Peyer's patch (tissue), 4 donors: ENCODE results near the gene RAD50. TPM values are rescaled to one million over a fixed set of nuclear protein-coding genes. Genes with fewer than 3 reads are reported as not detected.
"Not testable (repeated sequence)": the region's sequence is repeated elsewhere in the genome, so short reads cannot be mapped to it uniquely, and the experiment has no call there.

Source experiments
- DNase-seq, 3 donors: peaks; one replicate each; pipeline ENCODE4 v3.0.0-alpha.2; 2017 to 2019
- H3K27ac ChIP-seq, 4 donors: fragments of 200-600 bp; sonication (generic); one replicate each; pipeline ENCODE4 v1.5.1; 2016 to 2019
- H3K27me3 ChIP-seq, 2 donors: fragments of 200-600 bp; sonication (generic); one replicate each; pipeline ENCODE4 v1.5.1; 2019
- H3K36me3 ChIP-seq, 3 donors: fragments of 200-600 bp; sonication (generic); one replicate each; pipeline ENCODE4 v1.5.1; 2016 to 2019
- H3K4me1 ChIP-seq, 4 donors: fragments of 200-600 bp; sonication (generic); one replicate each; pipeline ENCODE4 v1.5.1; 2016 to 2019
- H3K4me3 ChIP-seq, 4 donors: fragments of 200-600 bp; sonication (generic); 1 replicate in 3 of 4; 2 replicates in 1 of 4; pipeline ENCODE4 v1.5.1; 2016 to 2019; ENCODE audit warnings: mild to moderate bottlenecking in 1 of 4
- H3K9me3 ChIP-seq, 4 donors: fragments of 200-600 bp; sonication (generic); one replicate each; pipeline ENCODE4 v1.5.1; 2016 to 2019; ENCODE audit warnings: mild to moderate bottlenecking in 1 of 4
- CTCF ChIP-seq, 6 experiments: fragments of 450-650 bp in 4 of 6; fragments of 200-600 bp in 2 of 6; sonication (generic) in 1 of 6; IDR thresholded peaks; one replicate each; pipeline ENCODE4 v1.5.1; 2017 to 2019; ENCODE audit warnings: antibody characterized with exemption in 6 of 6, mild to moderate bottlenecking in 3 of 6, moderate library complexity in 1 of 6
- POLR2A ChIP-seq, 2 donors: fragments of 450-650 bp; IDR thresholded peaks; one replicate each; pipeline ENCODE4 v1.5.1; 2017; ENCODE audit warnings: antibody characterized with exemption in 2 of 2, mild to moderate bottlenecking in 2 of 2, moderate library complexity in 2 of 2
- total RNA-seq, 4 donors: library from RNA; depleted of rRNA; stranded (reverse); fragments of >200 nt; gene quantifications; one replicate each; pipeline ENCODE4 v1.1.0, GENCODE V29; 2016

The RAD50 gene
- total RNA-seq, 4 donors from 2014 or later: 47.5 to 102 (median 54.3) TPM

- Histone ChIP-seq H3K27ac (no peak overlapping the region), H3K4me1 (no peaks in the 10 kb centered on the region), H3K4me3 (no peak overlapping the region), H3K36me3 (no peaks in the 10 kb centered on the region), H3K27me3 (no peaks in the 10 kb centered on the region), H3K9me3 (no peaks in the 10 kb centered on the region)
- no peak for DNase-seq
- TF ChIP-seq CTCF (IDR thresholded peaks at IDR 0.05) (no peak), POLR2A (IDR thresholded peaks at IDR 0.05) (no peak)
Observed at GRCh38 chr5:132690156-132690555, 133.4 kb downstream of the RAD50 start.

GRCh38 chr5:132691755-132692631 is 135.2 kb downstream of the RAD50 start:
- not testable (repeated sequence) for DNase-seq, H3K9me3 ChIP-seq, H3K27ac ChIP-seq, H3K36me3 ChIP-seq, H3K27me3 ChIP-seq, H3K4me3 ChIP-seq, H3K4me1 ChIP-seq

- no peak for DNase-seq
- H3K9me3 ChIP-seq: no peaks in the 10 kb centered on the region
- H3K36me3 ChIP-seq: no peaks in the 10 kb centered on the region
- H3K27ac ChIP-seq: no peak overlapping the region
- H3K4me3 ChIP-seq: no peak overlapping the region
- TF ChIP-seq POLR2A (IDR thresholded peaks at IDR 0.05): no peak
- TF ChIP-seq CTCF (IDR thresholded peaks at IDR 0.05): no peak
- no peaks in the 10 kb centered on the region for H3K27me3 ChIP-seq
- H3K4me1 ChIP-seq: no peaks in the 10 kb centered on the region
Observed at GRCh38 chr5:132692632-132692967, 135.8 kb downstream of the RAD50 start.

Other genes with a start within 250 kb of the RAD50 start
- gene SLC22A5, start 187.3 kb upstream of the RAD50 start, total RNA-seq: 100 to 1,000 TPM in 2 of 4 donors, 10 to 100 TPM in 2; 25.6 to 152 (median 110) TPM
- 100 to 1,000 TPM in 3 of 4 donors, 10 to 100 TPM in 1; 92.7 to 152 (median 122) TPM for gene IRF1, start 66.2 kb upstream of the RAD50 start, total RNA-seq
- gene IL5, start 13.5 kb upstream of the RAD50 start, total RNA-seq: not detected
- not detected for gene IL13, start 101.2 kb downstream of the RAD50 start, total RNA-seq
- not detected for gene IL4, start 117.0 kb downstream of the RAD50 start, total RNA-seq
- 10 to 100 TPM in 1 of 4 donors, 1 to 10 TPM in 3; 1.5 to 32.2 (median 4.0) TPM for gene KIF3A, start 180.6 kb downstream of the RAD50 start, total RNA-seq
- 10 to 100 TPM in 2 of 4 donors, 1 to 10 TPM in 2; 7.1 to 30.8 (median 11.7) TPM for gene CCNI2, start 190.4 kb downstream of the RAD50 start, total RNA-seq
- gene SEPTIN8, start 220.3 kb downstream of the RAD50 start, total RNA-seq: 10 to 100 TPM; 33.6 to 85.8 (median 56.2) TPM